SU-DHL-6 (cell line): ENCODE results near the gene SIX3.

Experiments used
- H2AFZ ChIP-seq: fragments of 200-600 bp; sonication (generic); 2 replicates; pipeline ENCODE4 v1.6.1; 2014; ENCODE audit warnings: low read depth, mild to moderate bottlenecking, moderate library complexity, mixed read lengths, antibody characterized with exemption, low read length; ENCODE audit not compliant: severe bottlenecking
- H3F3A ChIP-seq: fragments of 200-600 bp; shearing (Covaris generic); 2 replicates; pipeline ENCODE4 v1.6.0; 2016; ENCODE audit warnings: antibody characterized with exemption, mild to moderate bottlenecking; ENCODE audit not compliant: insufficient read depth
- H3K27ac ChIP-seq: fragments of 200-600 bp; sonication (generic); 2 replicates; pipeline ENCODE4 v1.5.1; 2016; ENCODE audit warnings: low read depth, mild to moderate bottlenecking, low read length, moderate library complexity, mixed read lengths
- H3K27me3 ChIP-seq: fragments of 200-600 bp; sonication (generic), shearing (Covaris generic); 2 replicates; pipeline ENCODE4 v1.6.0; 2014; ENCODE audit warnings: mild to moderate bottlenecking, low read length
- H3K36me3 ChIP-seq: fragments of 200-600 bp; sonication (generic); 2 replicates; pipeline ENCODE4 v1.6.1; 2014; ENCODE audit warnings: mild to moderate bottlenecking, low read length, mixed read lengths
- H3K4me2 ChIP-seq: fragments of 300-600, 200-600 bp; shearing (Covaris generic), sonication (generic); 2 replicates; pipeline ENCODE4 v1.6.0; 2014; ENCODE audit warnings: low read length, low read depth, mild to moderate bottlenecking; ENCODE audit not compliant: poor library complexity, severe bottlenecking
- H3K4me3 ChIP-seq: fragments of 200-600 bp; sonication (generic); 2 replicates; pipeline ENCODE4 v1.5.1; 2014; ENCODE audit warnings: antibody characterized with exemption, low read length, mild to moderate bottlenecking, mixed read lengths; ENCODE audit not compliant: insufficient read depth, poor library complexity, severe bottlenecking
- H3K79me2 ChIP-seq: fragments of 200-600 bp; sonication (generic); 2 replicates; pipeline ENCODE4 v1.6.1; 2014; ENCODE audit warnings: mild to moderate bottlenecking, low read length, moderate library complexity; ENCODE audit not compliant: insufficient read depth
- H3K9ac ChIP-seq: fragments of 200-600 bp; sonication (generic); 2 replicates; pipeline ENCODE4 v1.7.0; 2014; ENCODE audit warnings: mild to moderate bottlenecking, low read length
- H3K9me2 ChIP-seq: fragments of 200-600 bp; sonication (generic); replicated peaks from 2 replicates; pipeline ENCODE4 v1.6.1; 2014; ENCODE audit warnings: low read length; ENCODE audit not compliant: insufficient read depth
- H3K9me3 ChIP-seq: fragments of 200-600 bp; sonication (generic); 2 replicates; pipeline ENCODE4 v1.6.1; 2014; ENCODE audit warnings: low read length, mixed read lengths; ENCODE audit not compliant: insufficient read depth
- H4K20me1 ChIP-seq: fragments of 200-600 bp; sonication (generic); 2 replicates; pipeline ENCODE4 v1.6.1; 2014; ENCODE audit warnings: low read depth, mild to moderate bottlenecking, antibody characterized with exemption, low read length, moderate library complexity, mixed read lengths
- CTCF ChIP-seq: fragments of 200-600 bp; sonication (generic); IDR thresholded peaks from one replicate; pipeline ENCODE4 v1.5.1; 2017; ENCODE audit warnings: antibody characterized with exemption, mild to moderate bottlenecking, low read length, moderate library complexity; ENCODE audit not compliant: insufficient read depth, poor library complexity, severe bottlenecking
- EZH2phosphoT487 ChIP-seq: fragments of 200-600 bp; sonication (generic), shearing (Covaris generic); conservative IDR thresholded peaks from 2 replicates; pipeline ENCODE4 v1.6.1; 2018; ENCODE audit warnings: mild to moderate bottlenecking, antibody characterized with exemption, low read length, moderate library complexity, mixed read lengths

SIX3 gene

GRCh38 chr2:44934038-44934982 lies 7.2 kb upstream of the SIX3 start:
- no peaks in the 10 kb centered on the region for H3K9me2 ChIP-seq
- H3K9me3 ChIP-seq, result no peaks in the 10 kb centered on the region
- H3K4me2 ChIP-seq, result no peak overlapping the region
- H3K4me3 ChIP-seq, result no peak overlapping the region
- no peaks in the 10 kb centered on the region for H3K79me2 ChIP-seq
- no peaks in the 10 kb centered on the region for H3K27me3 ChIP-seq
- H3K9ac ChIP-seq, result no peak overlapping the region
- no peak overlapping the region for H3K27ac ChIP-seq
- TF ChIP-seq EZH2phosphoT487 (no peak), CTCF (no peak)
- no peaks in the 10 kb centered on the region for H4K20me1 ChIP-seq
- H3F3A ChIP-seq, result no peaks in the 10 kb centered on the region
- no peaks in the 10 kb centered on the region for H3K36me3 ChIP-seq
- H2AFZ ChIP-seq, result no peak overlapping the region

GRCh38 chr2:44934983-44935728 lies 6.3 kb upstream of the SIX3 start:
- H3K27ac ChIP-seq, result no peak overlapping the region
- H4K20me1 ChIP-seq, result no peaks in the 10 kb centered on the region
- TF ChIP-seq EZH2phosphoT487 (no peak), CTCF (no peak)
- H3K9me3 ChIP-seq, result no peaks in the 10 kb centered on the region
- no peaks in the 10 kb centered on the region for H3K36me3 ChIP-seq
- no peaks in the 10 kb centered on the region for H3K9me2 ChIP-seq
- no peak overlapping the region for H2AFZ ChIP-seq
- no peaks in the 10 kb centered on the region for H3K79me2 ChIP-seq
- no peaks in the 10 kb centered on the region for H3K27me3 ChIP-seq
- H3K9ac ChIP-seq, result no peak overlapping the region
- no peak overlapping the region for H3K4me2 ChIP-seq
- no peaks in the 10 kb centered on the region for H3F3A ChIP-seq
- no peak overlapping the region for H3K4me3 ChIP-seq

GRCh38 chr2:44935729-44936098 lies 5.8 kb upstream of the SIX3 start:
- no peaks in the 10 kb centered on the region for H3K9me2 ChIP-seq
- no peaks in the 10 kb centered on the region for H4K20me1 ChIP-seq
- TF ChIP-seq EZH2phosphoT487 (no peak), CTCF (no peak)
- no peaks in the 10 kb centered on the region for H3K27me3 ChIP-seq
- H3K4me2 ChIP-seq, result no peak overlapping the region
- no peak overlapping the region for H3K27ac ChIP-seq
- no peaks in the 10 kb centered on the region for H3F3A ChIP-seq
- no peak overlapping the region for H3K9ac ChIP-seq
- no peak overlapping the region for H3K4me3 ChIP-seq
- H3K79me2 ChIP-seq, result no peaks in the 10 kb centered on the region
- H3K36me3 ChIP-seq, result no peaks in the 10 kb centered on the region
- no peaks in the 10 kb centered on the region for H3K9me3 ChIP-seq
- no peak overlapping the region for H2AFZ ChIP-seq
